H9 (cell line): Measurements from ENCODE around the gene HSH2D. TPM values are rescaled to one million over a fixed set of nuclear protein-coding genes. Genes with fewer than 3 reads are reported as not detected.

Experiments
- DNase-seq: peaks from one replicate; pipeline ENCODE4 v3.0.0-alpha.2; 2017
- H2AFZ ChIP-seq: one replicate; pipeline ENCODE4 v1.6.1; 2013; ENCODE audit warnings: mild to moderate bottlenecking, low read length, control low read depth, moderate library complexity
- H2AK5ac ChIP-seq: 2 replicates; pipeline ENCODE4 v1.6.1; 2013; ENCODE audit warnings: low read length, control low read depth, mixed read lengths; ENCODE audit not compliant: insufficient read length
- H2BK120ac ChIP-seq: one replicate; pipeline ENCODE4 v1.6.1; 2013; ENCODE audit warnings: low read depth, mild to moderate bottlenecking, low read length, control low read depth, inconsistent platforms; ENCODE audit not compliant: poor library complexity, severe bottlenecking
- H2BK12ac ChIP-seq: 2 replicates; pipeline ENCODE4 v1.6.1; 2013; ENCODE audit warnings: low read length, control low read depth, mixed read lengths, low read depth; ENCODE audit not compliant: insufficient read length
- H2BK15ac ChIP-seq: 2 replicates; pipeline ENCODE4 v1.6.1; 2013; ENCODE audit warnings: low read depth, low read length, control low read depth
- H2BK20ac ChIP-seq: one replicate; pipeline ENCODE4 v1.6.1; 2013; ENCODE audit warnings: low read depth, mild to moderate bottlenecking, low read length, control low read depth, inconsistent platforms; ENCODE audit not compliant: poor library complexity, severe bottlenecking
- H2BK5ac ChIP-seq: 2 replicates; pipeline ENCODE4 v1.6.1; 2013; ENCODE audit warnings: low read length, control low read depth, mixed read lengths; ENCODE audit not compliant: insufficient read length
- H3K14ac ChIP-seq: 2 replicates; pipeline ENCODE4 v1.6.1; 2013; ENCODE audit warnings: low read length, control low read depth; ENCODE audit not compliant: insufficient read depth
- H3K18ac ChIP-seq: 2 replicates; pipeline ENCODE4 v1.6.1; 2013; ENCODE audit warnings: low read depth, mild to moderate bottlenecking, mixed read lengths, low read length, control low read depth; ENCODE audit not compliant: insufficient read length
- H3K23ac ChIP-seq: 2 replicates; pipeline ENCODE4 v1.6.1; 2013; ENCODE audit warnings: low read length, control low read depth, mixed read lengths, low read depth; ENCODE audit not compliant: insufficient read length
- H3K23me2 ChIP-seq: 2 replicates; pipeline ENCODE4 v1.6.1; 2013; ENCODE audit warnings: low read depth, mild to moderate bottlenecking, mixed read lengths, low read length, control low read depth; ENCODE audit not compliant: insufficient read length, poor library complexity, severe bottlenecking
- H3K27ac ChIP-seq: 2 replicates; pipeline ENCODE4 v1.5.1; 2013; ENCODE audit warnings: low read length, control low read depth, mixed read lengths, low read depth; ENCODE audit not compliant: insufficient read length
- H3K27me3 ChIP-seq: 2 replicates; pipeline ENCODE4 v1.6.1; 2013; ENCODE audit warnings: low read length, control low read depth, inconsistent platforms; ENCODE audit not compliant: insufficient read depth
- H3K4ac ChIP-seq: 2 replicates; pipeline ENCODE4 v1.6.1; 2013; ENCODE audit warnings: low read depth, mild to moderate bottlenecking, control low read depth, inconsistent platforms, low read length, moderate library complexity
- H3K4me1 ChIP-seq: 2 replicates; pipeline ENCODE4 v1.6.1; 2013; ENCODE audit warnings: low read length, control low read depth, inconsistent platforms; ENCODE audit not compliant: insufficient read depth
- H3K4me2 ChIP-seq: 2 replicates; pipeline ENCODE4 v1.6.1; 2013; ENCODE audit warnings: low read length, control low read depth, mixed read lengths; ENCODE audit not compliant: insufficient read length, insufficient read depth
- H3K56ac ChIP-seq: 2 replicates; pipeline ENCODE4 v1.6.1; 2013; ENCODE audit warnings: low read depth, mild to moderate bottlenecking, mixed read lengths, low read length, control low read depth; ENCODE audit not compliant: insufficient read length
- H3K79me1 ChIP-seq: 2 replicates; pipeline ENCODE4 v1.6.1; 2013; ENCODE audit warnings: low read depth, mild to moderate bottlenecking, moderate library complexity, low read length, control low read depth, inconsistent platforms; ENCODE audit not compliant: insufficient read depth, poor library complexity, severe bottlenecking
- H3K79me2 ChIP-seq: 2 replicates; pipeline ENCODE4 v1.6.1; 2013; ENCODE audit warnings: low read length, control low read depth, inconsistent platforms; ENCODE audit not compliant: insufficient read depth
- H3K9ac ChIP-seq: 2 replicates; pipeline ENCODE4 v1.6.1; 2013; ENCODE audit warnings: low read length, control low read depth, mixed read lengths; ENCODE audit not compliant: insufficient read length; ENCODE audit errors: extremely low read depth
- H3K9me3 ChIP-seq: one replicate; pipeline ENCODE4 v1.6.1; 2013; ENCODE audit warnings: low read depth, low read length, inconsistent platforms; ENCODE audit not compliant: control insufficient read depth
- H3T11ph ChIP-seq: one replicate; pipeline ENCODE4 v1.6.1; 2013; ENCODE audit warnings: mild to moderate bottlenecking, low read length, control low read depth, inconsistent platforms
- H4K20me1 ChIP-seq: one replicate; pipeline ENCODE4 v1.6.1; 2013; ENCODE audit not compliant: control insufficient read depth, insufficient read length, insufficient read depth
- H4K5ac ChIP-seq: 2 replicates; pipeline ENCODE4 v1.6.1; 2013; ENCODE audit warnings: low read depth, mild to moderate bottlenecking, mixed read lengths, low read length, control low read depth; ENCODE audit not compliant: insufficient read length
- H4K8ac ChIP-seq: replicated peaks from 2 replicates; pipeline ENCODE4 v1.6.1; 2013; ENCODE audit warnings: low read length, control low read depth, mixed read lengths, low read depth; ENCODE audit not compliant: insufficient read length
- H4K91ac ChIP-seq: 2 replicates; pipeline ENCODE4 v1.6.1; 2013; ENCODE audit warnings: low read depth, mild to moderate bottlenecking, moderate library complexity, mixed read lengths, low read length, control low read depth; ENCODE audit not compliant: insufficient read length
- H3K27ac Mint-ChIP-seq, 3 experiments: 2 replicates in 2 of 3; 3 replicates in 1 of 3; pipeline ENCODE4 v1.8.0; 2020 to 2021; ENCODE audit warnings: mixed read lengths in 3 of 3, mild to moderate bottlenecking in 1 of 3, moderate library complexity in 1 of 3
- H3K27me3 Mint-ChIP-seq: 2 replicates; pipeline ENCODE4 v1.8.0; 2021; ENCODE audit warnings: low read depth, mild to moderate bottlenecking, moderate library complexity, mixed read lengths
- H3K36me3 Mint-ChIP-seq, 3 experiments: 2 replicates in 2 of 3; 3 replicates in 1 of 3; pipeline ENCODE4 v1.8.0; 2020 to 2021; ENCODE audit warnings: low read depth in 3 of 3, mixed read lengths in 3 of 3; ENCODE audit not compliant: insufficient read depth in 1 of 3
- H3K4me1 Mint-ChIP-seq, 2 experiments: 2 replicates each; pipeline ENCODE4 v1.8.0; 2020; ENCODE audit warnings: mixed read lengths in 2 of 2
- H3K4me3 Mint-ChIP-seq, 2 experiments: 2 replicates in 1 of 2; 3 replicates in 1 of 2; pipeline ENCODE4 v1.8.0; 2020 to 2021; ENCODE audit warnings: mild to moderate bottlenecking in 2 of 2, mixed read lengths in 2 of 2, moderate library complexity in 1 of 2
- H3K9me3 Mint-ChIP-seq, 2 experiments: 2 replicates in 1 of 2; 3 replicates in 1 of 2; pipeline ENCODE4 v1.8.0; 2020; ENCODE audit warnings: mild to moderate bottlenecking in 2 of 2, mixed read lengths in 2 of 2, moderate library complexity in 1 of 2
- CTCF ChIP-seq: fragments of 200-600 bp; sonication (generic); conservative IDR thresholded peaks from 3 replicates; pipeline ENCODE4 v1.8.0; 2021; ENCODE audit warnings: antibody characterized with exemption, mild to moderate bottlenecking
- WGBS: extraction: QIAGEN DNeasy Blood & Tissue Kit; methylation state at CpG from one replicate; pipeline ENCODE4 v1.1.7; 2013; ENCODE audit warnings: missing lambda C conversion rate, low lambda C conversion rate, mixed read lengths; ENCODE audit not compliant: insufficient read length; ENCODE audit errors: extremely low coverage; 5-methylcytosine and 5-hydroxymethylcytosine counted together
- total RNA-seq: library from RNA; stranded (reverse); gene quantifications from 2 replicates; pipeline ENCODE4 v1.2.1, GENCODE V29; 2021

HSH2D gene
- total RNA-seq, 1 experiment from 2014 or later = 2.3 TPM

- no peak overlapping the region for H2BK20ac ChIP-seq
Observed at GRCh38 chr19:16191216-16191908, 47.9 kb downstream of the HSH2D start.

More at GRCh38 chr19:16191216-16191908, 47.9 kb downstream of the HSH2D start:
- no peak for TF ChIP-seq CTCF
- Histone ChIP-seq H4K8ac (no peak overlapping the region), H2BK12ac (no peak overlapping the region), H3K4me1 (no peaks in the 10 kb centered on the region), H3K23me2 (no peaks in the 10 kb centered on the region), H3K27ac (no peak overlapping the region), H3K9me3 (no peaks in the 10 kb centered on the region), H2BK120ac (no peak overlapping the region), H2AFZ (no peak overlapping the region), H3K9ac (no peak overlapping the region), H3K79me1 (no peaks in the 10 kb centered on the region), H2BK5ac (no peak overlapping the region), H4K5ac (no peak overlapping the region), H4K20me1 (no peaks in the 10 kb centered on the region), H3K56ac (no peak overlapping the region), H3K23ac (no peak overlapping the region), H3K4ac (no peak overlapping the region), H2BK15ac (no peak overlapping the region), H3K14ac (no peak overlapping the region), H4K91ac (no peak overlapping the region), H3K27me3 (no peaks in the 10 kb centered on the region), H3K18ac (no peak overlapping the region), H2AK5ac (no peak overlapping the region), H3K79me2 (peaks cover 2% of the 10 kb centered on the region; the same call in 1 of the 2 replicates), H3T11ph (no peak overlapping the region), H3K4me2 (no peak overlapping the region)
- H3K4me1 Mint-ChIP-seq = peaks cover 8 to 10% of the 10 kb centered on the region in 2 experiments
- H3K9me3 Mint-ChIP-seq = no peaks in the 10 kb centered on the region
- no peak for DNase-seq
- WGBS = no CpG with 5 or more reads among the region's 16 CpGs
- peak overlapping the region in 1 of 3 experiments; percentile 73; a peak in 1 of 7 replicates for H3K27ac Mint-ChIP-seq
- H3K27me3 Mint-ChIP-seq = no peaks in the 10 kb centered on the region
- peaks cover 26 to 53% (median 45%) of the 10 kb centered on the region in 3 experiments; a peak in 6 of 7 replicates for H3K36me3 Mint-ChIP-seq
- H3K4me3 Mint-ChIP-seq = 0 out of 5 replicates have a peak overlapping the region, but pooled peaks of 1 of the 2 experiments have one; percentile 7
